GM19025 (cell line): Measurements from ENCODE around the gene KIAA1549.

Experiments used
- ATAC-seq: cut with Tn5 transposase; IDR thresholded peaks from one replicate; pipeline ENCODE4 v1.9.1; 2021; ENCODE audit warnings: mild to moderate bottlenecking, low read depth, moderate library complexity; ENCODE audit not compliant: unreplicated experiment

KIAA1549 gene

GRCh38 chr7:138975343-138976104, 5.7 kb downstream of the KIAA1549 start:
- no peak for ATAC-seq

- no peak for ATAC-seq
Measured at GRCh38 chr7:138974675-138975292, 6.4 kb downstream of the KIAA1549 start.

- ATAC-seq = no peak
Measured at GRCh38 chr7:138974103-138974502, 7.1 kb downstream of the KIAA1549 start.

GRCh38 chr7:138970952-138971351, 10.2 kb downstream of the KIAA1549 start:
- ATAC-seq = no peak

- ATAC-seq = no peak
Measured at GRCh38 chr7:138970446-138970845, 10.7 kb downstream of the KIAA1549 start.

DNA sequence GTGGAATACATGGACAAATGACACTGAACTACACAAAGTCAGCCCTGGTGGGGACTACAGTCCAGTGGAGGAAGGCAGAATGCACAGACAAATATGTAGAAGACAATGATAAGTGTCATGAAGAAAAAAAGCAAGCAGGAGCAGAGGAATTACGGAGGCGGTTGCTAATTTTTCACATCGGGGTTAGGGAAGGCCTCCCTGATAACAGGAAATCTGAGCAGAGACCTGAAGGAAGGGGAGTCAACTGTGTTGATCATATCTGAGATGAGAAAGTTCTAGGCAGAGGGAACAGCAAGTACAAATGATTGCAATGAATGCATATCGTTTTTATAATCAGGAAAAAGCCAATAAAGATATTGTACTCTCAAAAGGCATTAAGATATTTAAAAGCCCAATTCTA, 14.0 kb downstream of the KIAA1549 start:
- ATAC-seq = no peak

- no peak for ATAC-seq
Measured at GRCh38 chr7:138964624-138965436, 16.4 kb downstream of the KIAA1549 start.

GRCh38 chr7:138963675-138964074, 17.5 kb downstream of the KIAA1549 start:
- ATAC-seq = no peak

GRCh38 chr7:138962561-138963270, 18.5 kb downstream of the KIAA1549 start:
- no peak for ATAC-seq

DNA sequence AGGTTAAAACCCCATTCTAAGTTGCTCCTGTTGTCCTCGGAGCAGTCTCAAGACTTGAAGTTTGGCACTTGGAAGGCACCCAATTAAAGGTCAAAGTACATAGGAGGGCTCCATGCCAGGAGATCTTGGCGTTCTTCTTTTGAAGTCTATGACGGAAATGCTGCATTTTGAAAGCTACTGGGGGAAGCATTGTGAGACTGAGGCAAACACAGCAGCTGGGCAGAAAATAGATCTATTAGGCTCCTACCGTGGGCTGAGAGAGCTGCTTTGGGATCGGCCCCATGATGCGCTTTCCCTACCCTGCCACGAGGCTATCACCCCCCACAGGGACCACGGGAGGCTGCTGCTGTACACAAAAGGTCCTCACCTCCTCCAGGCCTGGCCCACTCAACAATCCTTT, 20.0 kb downstream of the KIAA1549 start:
- ATAC-seq = no peak

DNA sequence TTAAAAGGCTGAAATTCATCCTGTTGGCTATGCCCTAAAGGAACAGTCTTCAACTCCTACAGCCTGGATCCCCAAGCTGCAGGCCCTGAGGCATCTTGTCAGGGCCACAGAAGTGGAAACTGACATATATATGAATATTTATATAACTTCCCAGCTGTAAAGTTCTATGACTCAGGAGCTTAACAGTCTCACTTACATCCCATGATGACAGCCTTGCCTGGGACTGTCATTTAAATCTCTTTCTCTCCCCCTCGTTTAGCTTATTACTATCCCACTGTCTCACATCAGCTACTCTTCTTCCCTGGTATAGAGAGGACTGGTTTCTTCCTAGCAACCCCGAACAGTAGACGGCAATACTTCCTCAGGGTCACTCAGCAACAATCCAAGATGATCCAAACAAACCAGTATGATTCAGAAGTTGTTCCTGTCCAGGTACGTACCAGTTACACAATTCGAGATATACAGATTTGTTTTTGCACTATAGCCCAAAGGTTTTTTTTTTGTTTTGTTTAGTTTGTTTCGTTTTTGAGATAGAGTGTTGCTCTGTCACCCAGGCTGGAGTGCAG, 22.7 kb downstream of the KIAA1549 start:
- no peak for ATAC-seq

DNA sequence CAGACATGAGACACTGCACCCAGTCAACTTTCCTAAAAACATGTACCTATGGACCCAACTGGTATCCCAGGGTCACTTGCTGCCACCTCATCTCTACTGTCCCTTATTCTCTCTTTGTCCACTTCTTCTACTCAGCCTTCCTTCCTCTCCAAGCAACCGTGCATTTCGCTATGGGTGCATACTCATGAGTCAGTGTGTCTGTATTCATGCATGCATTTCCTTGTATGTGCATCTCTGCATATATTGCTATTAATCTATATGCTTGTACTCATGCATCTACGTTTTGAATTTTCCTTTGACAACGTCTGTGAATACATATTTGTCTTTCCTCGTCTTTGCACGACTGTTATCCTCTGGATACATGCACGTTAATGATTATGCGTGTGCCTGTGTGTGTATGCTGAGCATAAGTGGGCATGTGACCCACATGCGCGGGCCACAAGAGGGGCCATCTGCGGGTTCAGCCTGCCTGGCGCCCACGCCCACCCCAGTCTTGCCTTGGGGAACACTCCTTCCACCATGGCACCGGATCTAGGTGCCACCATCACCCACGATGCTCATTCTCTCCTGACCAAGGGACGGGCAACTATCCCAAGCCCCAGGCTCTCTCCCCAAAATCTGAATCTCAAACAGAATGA, 23.3 kb downstream of the KIAA1549 start:
- ATAC-seq = no peak

- ATAC-seq = no peak
Measured at GRCh38 chr7:138957217-138957616, 24.0 kb downstream of the KIAA1549 start.

DNA sequence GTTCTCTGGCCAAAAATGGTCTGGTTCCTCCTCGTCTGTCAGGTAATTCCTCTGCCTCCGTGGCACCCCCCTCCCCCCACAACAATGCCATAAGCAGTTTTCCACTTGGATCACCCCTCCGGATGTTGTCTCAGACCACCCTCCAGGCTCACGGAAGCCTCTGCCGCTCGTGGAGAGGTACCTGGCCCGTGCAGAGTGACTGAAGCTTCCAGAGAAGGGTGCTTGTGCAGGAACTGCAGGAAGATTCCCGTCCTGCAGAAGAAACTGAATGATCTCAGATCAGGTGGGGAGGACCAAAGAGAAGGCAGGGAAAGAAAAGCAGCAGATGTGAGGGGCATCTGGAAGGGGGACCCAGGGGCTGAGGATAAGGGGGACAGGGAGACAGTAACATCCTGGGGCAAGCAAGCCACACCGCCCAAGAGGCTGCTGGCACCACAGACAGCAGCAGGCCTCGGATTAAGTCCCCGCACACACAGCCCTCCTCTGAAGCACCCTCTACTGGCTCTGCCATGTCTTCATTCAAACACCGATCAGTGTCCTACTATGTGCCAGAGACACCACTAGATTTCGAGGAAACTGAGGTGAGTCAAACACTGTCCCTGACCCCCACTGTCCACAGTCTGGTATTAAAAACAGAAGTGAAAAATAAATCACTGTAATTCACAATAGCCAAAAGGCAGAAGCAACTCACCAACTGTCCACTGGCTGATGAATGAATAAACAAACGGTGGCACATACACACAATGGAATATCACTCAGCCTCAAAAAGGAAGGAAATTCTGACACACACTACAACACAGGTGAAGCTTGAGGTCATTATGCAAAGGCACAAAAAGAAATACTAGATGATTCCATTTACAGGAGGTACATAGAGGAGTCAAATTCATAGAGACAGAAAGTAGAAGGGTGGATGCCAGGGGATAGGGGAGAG, 26.4 kb downstream of the KIAA1549 start:
- no peak for ATAC-seq

- ATAC-seq = no peak
Measured at GRCh38 chr7:138952791-138953190, 28.4 kb downstream of the KIAA1549 start.

GRCh38 chr7:138951953-138952352, 29.2 kb downstream of the KIAA1549 start:
- no peak for ATAC-seq

DNA sequence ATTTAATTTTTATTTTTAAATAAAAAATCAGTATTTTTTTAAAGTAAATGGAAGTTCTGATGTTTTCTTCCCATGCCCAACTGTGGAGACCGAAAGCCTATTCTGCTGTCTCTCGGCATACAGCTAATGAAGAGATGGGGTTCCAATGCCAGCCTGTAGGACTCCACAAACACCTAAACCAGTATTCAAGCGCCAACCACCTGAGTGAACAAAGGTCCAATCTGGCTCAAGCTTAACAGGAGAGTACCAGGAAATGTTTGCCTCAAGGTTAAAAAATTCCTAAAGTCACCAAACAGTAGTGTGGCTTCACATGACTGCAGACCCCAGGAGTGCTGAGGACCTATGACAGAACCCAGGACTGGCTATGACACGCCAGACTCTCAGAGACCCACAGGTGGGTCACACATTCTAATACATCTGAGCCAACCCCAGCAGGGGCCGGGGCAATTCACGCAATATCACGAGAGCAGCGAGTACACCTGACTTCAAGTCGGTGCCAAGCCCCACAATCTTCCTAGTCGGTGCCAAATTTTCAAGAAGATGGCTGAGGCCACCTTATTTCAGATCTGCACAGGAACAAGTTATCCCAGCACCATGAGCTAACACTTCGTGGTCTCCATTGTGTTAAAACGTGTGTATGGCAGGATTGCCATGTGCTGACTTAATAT, 31.6 kb downstream of the KIAA1549 start:
- ATAC-seq = no peak

DNA sequence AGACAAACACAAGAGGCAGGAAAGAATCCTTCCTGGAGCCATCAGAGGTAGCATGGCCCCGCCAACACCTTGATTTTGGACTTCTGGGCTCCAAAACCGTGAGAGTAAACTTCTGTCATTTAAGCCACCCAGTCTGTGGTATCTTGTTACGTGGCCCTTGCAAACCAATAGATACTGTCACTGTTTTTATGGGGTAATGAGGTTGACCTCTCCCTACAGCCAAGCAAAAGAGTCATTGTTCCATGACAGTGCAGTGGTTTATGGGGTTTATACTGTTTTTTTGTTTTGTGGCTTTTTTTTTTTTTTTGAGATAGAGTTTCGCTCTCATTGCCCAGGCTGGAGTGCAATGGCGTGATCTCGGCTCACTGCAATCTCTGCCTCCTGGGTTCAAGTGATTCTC, 32.8 kb downstream of the KIAA1549 start:
- no peak for ATAC-seq
